Activated CD8-positive, alpha-beta T cell treated with anti-CD3 and anti-CD28 coated beads for 36 hours (primary cell): ENCODE data around the gene CETP. TPM values are rescaled to one million over a fixed set of nuclear protein-coding genes. Genes with fewer than 3 reads are reported as not detected.

Source experiments
- ATAC-seq: fragments of 200-7000 bp; cut with Tn5 transposase; one replicate; pipeline ENCODE4 v1.10.0; 2021; ENCODE audit warnings: mild to moderate bottlenecking, moderate library complexity
- CTCF ChIA-PET: fragments of 350-600 bp; sonication (Branson Sonifier 250); formaldehyde crosslinking; loops from one replicate; lab custom pipeline; 2021; ENCODE audit warnings: antibody characterized with exemption; lab: Charles Lee
- POLR2A ChIA-PET: fragments of 350-600 bp; sonication (Branson Sonifier 250); formaldehyde crosslinking; loops from one replicate; lab custom pipeline; 2021; ENCODE audit warnings: antibody characterized with exemption; lab: Charles Lee
- DNase-seq: peaks from one replicate; pipeline ENCODE4 v3.0.0-alpha.2; 2020
- H3K27ac Mint-ChIP-seq: one replicate; pipeline ENCODE4 v1.8.0; 2021; ENCODE audit warnings: mild to moderate bottlenecking, mixed read lengths
- H3K27me3 Mint-ChIP-seq: one replicate; pipeline ENCODE4 v1.8.0; 2021; ENCODE audit warnings: mixed read lengths
- H3K36me3 Mint-ChIP-seq: one replicate; pipeline ENCODE4 v1.8.0; 2021; ENCODE audit warnings: low read depth, mixed read lengths
- H3K4me1 Mint-ChIP-seq: one replicate; pipeline ENCODE4 v1.8.0; 2021; ENCODE audit warnings: low read depth, mixed read lengths
- H3K4me3 Mint-ChIP-seq: one replicate; pipeline ENCODE4 v1.8.0; 2021; ENCODE audit warnings: mild to moderate bottlenecking, moderate library complexity, mixed read lengths
- H3K9me3 Mint-ChIP-seq: one replicate; pipeline ENCODE4 v1.8.0; 2021; ENCODE audit warnings: mixed read lengths
- intact Hi-C: fragments of 100-400 bp; cut with micrococcal nuclease; formaldehyde crosslinking; loops from one replicate; pipeline ENCODE4 v1.10.0; 2022
- total RNA-seq, 2 experiments: library from RNA; stranded (reverse); gene quantifications; one replicate each; pipeline ENCODE4 v1.2.3, GENCODE V29; 2021
- TF ChIP-seq, protein P1 (sequence below): fragments of 200-600 bp; IDR thresholded peaks from one replicate; pipeline ENCODE4 v1.8.0; 2022; ENCODE audit warnings: antibody characterized with exemption, mild to moderate bottlenecking

Gene CETP, protein sequence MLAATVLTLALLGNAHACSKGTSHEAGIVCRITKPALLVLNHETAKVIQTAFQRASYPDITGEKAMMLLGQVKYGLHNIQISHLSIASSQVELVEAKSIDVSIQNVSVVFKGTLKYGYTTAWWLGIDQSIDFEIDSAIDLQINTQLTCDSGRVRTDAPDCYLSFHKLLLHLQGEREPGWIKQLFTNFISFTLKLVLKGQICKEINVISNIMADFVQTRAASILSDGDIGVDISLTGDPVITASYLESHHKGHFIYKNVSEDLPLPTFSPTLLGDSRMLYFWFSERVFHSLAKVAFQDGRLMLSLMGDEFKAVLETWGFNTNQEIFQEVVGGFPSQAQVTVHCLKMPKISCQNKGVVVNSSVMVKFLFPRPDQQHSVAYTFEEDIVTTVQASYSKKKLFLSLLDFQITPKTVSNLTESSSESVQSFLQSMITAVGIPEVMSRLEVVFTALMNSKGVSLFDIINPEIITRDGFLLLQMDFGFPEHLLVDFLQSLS
- not detected for total RNA-seq

DNA sequence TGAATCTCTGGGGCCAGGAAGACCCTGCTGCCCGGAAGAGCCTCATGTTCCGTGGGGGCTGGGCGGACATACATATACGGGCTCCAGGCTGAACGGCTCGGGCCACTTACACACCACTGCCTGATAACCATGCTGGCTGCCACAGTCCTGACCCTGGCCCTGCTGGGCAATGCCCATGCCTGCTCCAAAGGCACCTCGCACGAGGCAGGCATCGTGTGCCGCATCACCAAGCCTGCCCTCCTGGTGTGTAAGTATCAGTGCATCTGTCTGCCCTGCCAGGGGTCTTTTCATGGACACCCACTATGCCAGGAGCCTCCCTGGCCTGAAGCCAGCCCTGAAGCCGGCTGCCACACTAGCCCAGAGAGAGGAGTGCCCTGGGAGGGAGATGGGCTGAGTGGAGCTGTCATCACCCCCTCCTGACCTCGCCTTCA lies at the start of gene CETP:
Gene CETP (plus strand): TSS at position 100 of the 431 bp plus-strand sequence. CDS start 30 bp downstream, at position 130.
- H3K27ac Mint-ChIP-seq: no peak within 1 kb of the TSS

DNA sequence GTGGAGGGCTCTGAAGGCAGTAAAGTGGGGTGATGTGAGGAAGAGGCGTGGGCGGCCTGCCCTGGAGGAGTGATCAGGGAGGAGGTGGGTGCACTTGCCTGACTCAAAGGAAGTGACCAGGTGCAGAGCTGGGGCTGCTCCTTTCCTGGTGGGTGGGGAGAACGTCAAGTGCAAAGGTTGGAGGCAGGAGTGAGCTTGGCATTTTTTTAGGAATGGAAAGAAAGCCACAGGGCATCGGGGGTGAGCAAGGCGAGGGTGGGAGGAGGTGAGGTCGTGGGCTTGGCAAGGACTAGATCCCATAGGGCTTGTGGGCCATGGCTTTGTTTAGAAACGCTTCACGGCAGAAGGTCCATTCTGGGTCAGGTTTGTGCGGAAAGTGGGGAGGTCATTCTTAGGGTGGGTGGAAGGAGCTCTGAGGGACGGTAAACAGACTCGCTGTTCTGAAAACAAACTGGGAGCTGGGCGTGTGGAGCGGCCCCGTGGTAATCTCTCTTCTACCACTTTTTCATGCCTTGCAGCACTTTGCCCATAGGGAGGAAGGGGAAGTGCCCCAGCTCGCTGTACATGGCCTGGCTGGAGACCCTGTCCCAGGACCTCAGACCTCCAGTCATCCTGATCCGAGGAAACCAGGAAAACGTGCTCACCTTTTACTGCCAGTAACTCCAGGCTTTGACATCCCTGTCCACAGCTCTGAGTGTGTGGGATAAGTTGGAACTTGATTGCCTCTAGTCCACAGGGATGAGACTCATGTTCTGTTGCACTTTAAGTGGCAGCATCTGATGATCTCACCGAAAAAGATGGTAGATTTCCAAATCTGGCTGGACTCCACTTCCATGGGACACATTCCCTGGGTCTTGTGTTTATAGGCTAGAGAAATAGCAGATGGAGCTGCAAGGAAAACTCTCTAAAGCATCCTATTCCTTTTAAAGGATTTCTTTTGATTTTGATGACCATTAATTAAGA lies 48.7 kb upstream of the CETP start:
- POLR2A ChIA-PET: interaction anchor here (0.5 to 4.4 kb wide), 5 partner anchors 13 to 624 kb away, joined by 3 to 33 read pairs (median 4); partner anchors contain the start of gene HERPUD1
- Mint-ChIP-seq H3K36me3 (no peaks in the 10 kb centered on the region), H3K27me3 (no peaks in the 10 kb centered on the region), H3K9me3 (no peaks in the 10 kb centered on the region), H3K4me1 (peaks cover 41% of the 10 kb centered on the region), H3K27ac (peak overlapping the region; percentile 10), H3K4me3 (no peak overlapping the region)
- intact Hi-C loops: no loop called here
- TF ChIP-seq, protein P1, sequence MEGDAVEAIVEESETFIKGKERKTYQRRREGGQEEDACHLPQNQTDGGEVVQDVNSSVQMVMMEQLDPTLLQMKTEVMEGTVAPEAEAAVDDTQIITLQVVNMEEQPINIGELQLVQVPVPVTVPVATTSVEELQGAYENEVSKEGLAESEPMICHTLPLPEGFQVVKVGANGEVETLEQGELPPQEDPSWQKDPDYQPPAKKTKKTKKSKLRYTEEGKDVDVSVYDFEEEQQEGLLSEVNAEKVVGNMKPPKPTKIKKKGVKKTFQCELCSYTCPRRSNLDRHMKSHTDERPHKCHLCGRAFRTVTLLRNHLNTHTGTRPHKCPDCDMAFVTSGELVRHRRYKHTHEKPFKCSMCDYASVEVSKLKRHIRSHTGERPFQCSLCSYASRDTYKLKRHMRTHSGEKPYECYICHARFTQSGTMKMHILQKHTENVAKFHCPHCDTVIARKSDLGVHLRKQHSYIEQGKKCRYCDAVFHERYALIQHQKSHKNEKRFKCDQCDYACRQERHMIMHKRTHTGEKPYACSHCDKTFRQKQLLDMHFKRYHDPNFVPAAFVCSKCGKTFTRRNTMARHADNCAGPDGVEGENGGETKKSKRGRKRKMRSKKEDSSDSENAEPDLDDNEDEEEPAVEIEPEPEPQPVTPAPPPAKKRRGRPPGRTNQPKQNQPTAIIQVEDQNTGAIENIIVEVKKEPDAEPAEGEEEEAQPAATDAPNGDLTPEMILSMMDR: no peak
- DNase-seq (peak; percentile 46), ATAC-seq (peak; percentile 46)
- CTCF ChIA-PET: interaction anchor here (1.5 to 2.4 kb wide), 2 partner anchors 46 to 51 kb away, joined by 4 to 5 read pairs; no protein-coding TSS in a partner anchor

More for the DNA sequence above, at the start of gene CETP:
- TF ChIP-seq, protein P1: no peak
- DNase-seq (no peak), ATAC-seq (no peak)
- Mint-ChIP-seq H3K4me3 (no peak within 1 kb of the TSS), H3K27me3 (no peaks in the 10 kb centered on the region), H3K4me1 (peaks cover 22% of the 10 kb centered on the region), H3K36me3 (no peaks in the 10 kb centered on the region), H3K9me3 (no peaks in the 10 kb centered on the region)
- CTCF ChIA-PET: interaction anchor here (0.9 to 7.0 kb wide), 6 partner anchors 9 to 94 kb away, joined by 3 to 93 read pairs (median 30); no protein-coding TSS in a partner anchor
- intact Hi-C loops: loop anchor here (10.0 kb wide), 1 partner anchor 223 kb away; the partner anchor contains the start of genes PSME3IP1 and RSPRY1
- POLR2A ChIA-PET: interaction anchor here (0.8 to 1.1 kb wide), 3 partner anchors 17 to 80 kb away, joined by 3 read pairs; no protein-coding TSS in a partner anchor

DNA sequence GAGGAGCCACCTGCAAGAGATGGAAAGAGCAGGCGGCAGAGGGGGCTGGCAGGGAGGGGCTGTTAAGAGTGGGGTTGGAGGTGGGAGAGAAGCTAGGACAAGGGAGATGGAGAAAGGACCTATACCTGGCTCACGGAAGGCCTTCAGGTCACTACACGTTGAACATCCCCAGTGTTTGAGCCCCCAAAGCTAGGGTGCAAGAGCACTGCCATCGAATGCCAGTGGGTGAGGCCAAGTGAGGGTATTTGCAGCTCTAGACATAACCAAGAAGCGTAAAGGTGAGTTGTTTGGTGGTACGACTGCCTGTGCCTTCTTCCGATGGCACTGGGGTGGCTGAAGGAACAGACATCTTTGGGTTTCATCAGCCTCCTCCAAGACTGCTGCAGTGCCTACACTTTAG lies 46.9 kb upstream of the CETP start:
- intact Hi-C loops: no loop called here
- ATAC-seq: no peak

DNA sequence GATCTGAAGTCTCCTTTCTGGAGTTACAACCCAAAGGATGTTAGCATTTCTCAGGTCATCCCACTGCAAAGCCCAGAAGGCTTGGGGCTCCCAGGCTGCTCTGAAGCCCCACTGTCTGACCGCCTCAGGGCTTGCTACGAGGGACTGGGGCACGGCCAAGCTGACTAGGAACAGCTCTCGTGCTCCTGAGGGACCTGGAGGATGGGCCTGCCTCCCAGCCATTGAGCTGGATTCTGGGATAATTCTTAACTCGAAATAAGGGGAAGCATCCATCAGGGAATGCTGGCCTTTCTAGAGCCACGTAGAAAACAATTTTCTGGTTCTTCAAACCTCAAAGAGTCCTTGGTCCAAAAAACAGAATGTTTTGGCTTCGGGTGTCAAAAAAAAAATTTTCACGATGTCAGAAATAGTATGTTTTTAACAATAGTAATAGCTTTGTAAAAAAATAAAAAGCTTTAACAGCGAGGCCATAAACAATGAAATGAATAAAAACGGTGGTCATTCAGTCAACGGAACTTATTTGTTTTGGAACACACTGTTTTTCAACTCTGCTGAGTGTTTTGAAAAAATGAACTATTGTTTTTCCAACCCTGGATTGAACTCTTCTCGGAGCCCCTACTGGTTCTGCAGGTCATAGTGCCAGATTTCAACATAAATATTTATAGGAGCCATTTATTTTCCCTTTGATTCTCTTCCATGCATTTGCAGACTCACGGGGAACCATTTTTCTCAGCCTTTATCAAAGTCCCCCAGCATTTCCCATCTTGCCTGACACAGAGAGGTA lies 46.2 kb upstream of the CETP start:
- TF ChIP-seq, protein P1: no peak
- Mint-ChIP-seq H3K36me3 (no peaks in the 10 kb centered on the region), H3K9me3 (no peaks in the 10 kb centered on the region), H3K27ac (no peak overlapping the region), H3K4me1 (peaks cover 45% of the 10 kb centered on the region), H3K27me3 (no peaks in the 10 kb centered on the region), H3K4me3 (no peak overlapping the region)
- ATAC-seq (no peak), DNase-seq (no peak)
- intact Hi-C loops: no loop called here
- ChIA-PET POLR2A (interaction anchor here (0.8 to 2.8 kb wide), 4 partner anchors 11 to 74 kb away, joined by 3 to 11 read pairs (median 6); partner anchors contain the start of gene NLRC5), CTCF (interaction anchor here (1.0 kb wide), 1 partner anchor 54 kb away, joined by 3 read pairs; no protein-coding TSS in a partner anchor)

More for the DNA sequence above, 46.9 kb upstream of the CETP start:
- no peak overlapping the region for H3K27ac Mint-ChIP-seq
- H3K4me1 Mint-ChIP-seq: peaks cover 47% of the 10 kb centered on the region
- ChIA-PET CTCF (interaction anchor here (1.0 to 1.5 kb wide), 2 partner anchors 49 to 54 kb away, joined by 3 to 4 read pairs; no protein-coding TSS in a partner anchor), POLR2A (interaction anchor here (0.8 to 2.8 kb wide), 4 partner anchors 10 to 74 kb away, joined by 3 to 11 read pairs (median 6); partner anchors contain the start of gene NLRC5)
- H3K36me3 Mint-ChIP-seq: no peaks in the 10 kb centered on the region
- no peaks in the 10 kb centered on the region for H3K9me3 Mint-ChIP-seq
- no peaks in the 10 kb centered on the region for H3K27me3 Mint-ChIP-seq
- no peak overlapping the region for H3K4me3 Mint-ChIP-seq
- TF ChIP-seq, protein P1: no peak
- DNase-seq: no peak
